Vagina (tissue), 2 donors: ENCODE data around the gene ZCCHC9.

Experiments
- POLR2A ChIP-seq, 2 donors: fragments of 450-650 bp; IDR thresholded peaks; one replicate each; pipeline ENCODE4 v1.6.1; 2017; ENCODE audit warnings: antibody characterized with exemption in 2 of 2, mild to moderate bottlenecking in 2 of 2, moderate library complexity in 2 of 2
- POLR2AphosphoS5 ChIP-seq, 2 donors: sonication (generic); formaldehyde crosslinking; IDR thresholded peaks; one replicate each; pipeline ENCODE4 v1.9.0; 2017; ENCODE audit warnings: antibody characterized with exemption in 2 of 2, mild to moderate bottlenecking in 2 of 2, low read depth in 1 of 2; ENCODE audit not compliant: insufficient read depth in 1 of 2
- TF ChIP-seq, protein P1 (sequence below), 3 experiments: fragments of 450-650 bp in 2 of 3; fragments of 200-600 bp in 1 of 3; sonication (generic) in 1 of 3; IDR thresholded peaks; one replicate each; pipeline ENCODE4 v1.5.1; 2017 to 2019; ENCODE audit warnings: antibody characterized with exemption in 3 of 3, mild to moderate bottlenecking in 2 of 3, moderate library complexity in 2 of 3

DNA sequence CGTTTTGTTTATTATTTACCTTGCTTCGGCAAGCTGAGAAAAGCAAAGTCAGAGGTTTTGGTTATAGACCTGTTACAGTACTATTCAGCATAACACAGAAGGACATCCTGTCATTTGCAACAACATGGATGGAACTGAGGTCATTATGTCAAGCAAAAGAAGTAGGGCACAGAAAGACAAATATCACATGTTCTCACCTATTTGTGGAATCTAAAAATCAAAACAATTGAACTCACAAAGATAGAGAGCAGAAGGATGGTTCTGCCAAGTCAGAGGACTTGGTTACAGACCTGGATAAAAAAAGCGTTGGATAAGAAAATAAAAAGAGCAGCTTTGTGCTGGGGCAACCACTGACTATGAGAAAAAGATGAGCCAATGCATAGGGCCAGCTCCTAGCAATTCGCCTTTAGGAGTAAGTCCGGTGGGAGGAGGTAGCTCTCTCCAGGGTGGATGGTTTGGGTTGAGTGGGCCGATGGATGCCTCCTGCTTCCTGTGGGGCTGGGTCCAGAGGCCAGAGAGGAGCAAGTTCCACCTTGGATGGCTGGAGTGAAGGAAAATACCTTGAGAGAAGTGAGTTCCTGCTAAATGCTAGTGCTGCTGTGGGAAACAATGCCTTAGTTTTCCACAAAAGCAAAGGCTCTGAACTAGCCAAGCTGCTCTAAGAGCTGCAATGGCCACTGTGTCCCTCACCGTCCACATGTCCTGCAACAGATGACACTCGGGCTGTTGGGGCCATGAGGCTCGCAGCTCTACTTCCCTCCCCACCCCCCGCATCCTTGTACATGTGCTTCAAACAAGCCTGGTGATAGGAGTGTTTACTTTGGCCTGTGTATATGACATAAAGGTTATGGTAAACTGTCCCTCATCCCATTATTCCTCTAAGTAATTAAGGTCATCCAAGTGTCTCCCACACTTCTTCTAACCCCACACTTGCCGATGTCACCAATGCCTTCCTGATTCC, 54.2 kb downstream of the ZCCHC9 start:
- TF ChIP-seq, protein P1, sequence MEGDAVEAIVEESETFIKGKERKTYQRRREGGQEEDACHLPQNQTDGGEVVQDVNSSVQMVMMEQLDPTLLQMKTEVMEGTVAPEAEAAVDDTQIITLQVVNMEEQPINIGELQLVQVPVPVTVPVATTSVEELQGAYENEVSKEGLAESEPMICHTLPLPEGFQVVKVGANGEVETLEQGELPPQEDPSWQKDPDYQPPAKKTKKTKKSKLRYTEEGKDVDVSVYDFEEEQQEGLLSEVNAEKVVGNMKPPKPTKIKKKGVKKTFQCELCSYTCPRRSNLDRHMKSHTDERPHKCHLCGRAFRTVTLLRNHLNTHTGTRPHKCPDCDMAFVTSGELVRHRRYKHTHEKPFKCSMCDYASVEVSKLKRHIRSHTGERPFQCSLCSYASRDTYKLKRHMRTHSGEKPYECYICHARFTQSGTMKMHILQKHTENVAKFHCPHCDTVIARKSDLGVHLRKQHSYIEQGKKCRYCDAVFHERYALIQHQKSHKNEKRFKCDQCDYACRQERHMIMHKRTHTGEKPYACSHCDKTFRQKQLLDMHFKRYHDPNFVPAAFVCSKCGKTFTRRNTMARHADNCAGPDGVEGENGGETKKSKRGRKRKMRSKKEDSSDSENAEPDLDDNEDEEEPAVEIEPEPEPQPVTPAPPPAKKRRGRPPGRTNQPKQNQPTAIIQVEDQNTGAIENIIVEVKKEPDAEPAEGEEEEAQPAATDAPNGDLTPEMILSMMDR (IDR thresholded peaks at IDR 0.05) = no peak
- TF ChIP-seq POLR2A (IDR thresholded peaks at IDR 0.05) (no peak), POLR2AphosphoS5 (IDR thresholded peaks at IDR 0.05; ENCODE audit: insufficient read depth in 1 of 2, low read depth in 1 of 2) (no peak)
